Fibroblast of skin of left quadriceps (primary cell): ENCODE data around the gene DLGAP1.
A peak's percentile ranks its signal among the peaks of the same experiment; 100 is the strongest.

Source experiments
- DNase-seq, 2 experiments: peaks; one replicate each; pipeline ENCODE4 v3.0.0-alpha.2; 2013; ENCODE audit warnings: low read depth in 2 of 2

DLGAP1 gene

DNA sequence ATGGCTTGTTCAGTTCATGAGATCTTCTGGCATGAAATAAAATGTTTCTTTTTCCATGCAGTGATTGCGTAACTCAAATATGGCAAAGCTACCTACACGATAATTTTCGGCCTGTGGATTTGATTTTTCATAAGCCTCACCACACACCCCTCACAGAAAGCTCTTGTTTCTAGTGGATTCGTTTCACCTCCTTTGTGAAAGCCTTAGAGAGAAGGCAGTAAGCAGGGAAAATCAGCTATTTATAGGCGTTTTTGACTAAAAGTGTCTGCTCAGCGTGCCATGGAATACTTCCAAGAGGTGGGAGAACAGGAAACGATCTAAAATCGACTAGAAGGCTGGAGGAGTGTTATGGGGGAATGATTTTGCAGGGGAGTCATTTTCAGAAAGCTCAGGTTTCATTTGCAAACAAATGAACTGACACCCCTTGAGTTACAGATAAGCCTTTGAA, 587.2 kb downstream of the DLGAP1 start:
- DNase-seq = no peak

DNA sequence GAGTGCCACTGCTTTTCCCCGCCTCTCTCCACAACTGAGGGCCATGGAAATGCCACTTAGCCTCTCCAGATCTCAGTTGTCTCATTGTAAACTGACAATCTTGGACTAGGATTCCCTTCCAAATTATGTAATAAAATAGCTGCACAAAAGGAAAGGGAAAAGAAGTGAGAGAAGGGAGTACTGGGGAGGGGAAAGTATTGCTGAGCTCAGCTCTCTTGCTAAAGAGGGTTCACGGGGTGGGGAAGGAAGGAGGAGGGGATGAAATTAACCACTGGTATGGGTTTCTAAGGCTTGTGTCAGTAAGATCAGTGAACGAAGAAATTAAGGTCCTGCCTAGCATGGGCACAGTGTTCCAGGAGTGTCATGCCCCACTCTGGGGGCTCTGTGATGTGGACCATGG, 587.9 kb downstream of the DLGAP1 start:
- DNase-seq = no peak

DNA sequence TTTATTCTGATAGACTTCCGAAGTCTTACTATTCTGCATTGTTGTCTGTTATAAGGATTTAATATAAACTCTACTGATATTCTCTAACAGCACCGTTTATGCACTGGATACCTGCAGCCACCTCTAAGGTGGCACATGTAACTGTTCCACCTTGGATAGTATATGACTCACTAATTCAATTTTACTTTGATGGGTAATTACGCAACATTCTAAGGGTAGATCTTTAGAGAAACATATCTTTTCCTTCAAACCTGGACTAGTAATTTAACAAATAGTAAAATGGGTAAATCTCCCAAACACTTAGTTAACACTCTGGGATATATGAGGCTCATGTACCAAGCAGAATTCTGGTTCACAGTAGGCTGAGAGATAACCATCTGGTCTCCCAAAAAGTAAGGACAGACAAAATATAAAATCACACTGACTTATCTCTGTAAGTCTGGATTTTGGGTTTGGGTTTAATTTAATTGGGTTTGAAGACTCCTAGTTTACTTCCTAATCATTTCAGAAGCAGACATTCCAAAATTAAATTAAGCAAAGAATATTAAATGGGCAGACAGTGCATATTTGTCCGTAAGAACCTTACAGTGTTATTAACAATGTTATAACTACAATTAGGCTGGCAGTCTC, 590.3 kb downstream of the DLGAP1 start:
- no peak for DNase-seq

DNA sequence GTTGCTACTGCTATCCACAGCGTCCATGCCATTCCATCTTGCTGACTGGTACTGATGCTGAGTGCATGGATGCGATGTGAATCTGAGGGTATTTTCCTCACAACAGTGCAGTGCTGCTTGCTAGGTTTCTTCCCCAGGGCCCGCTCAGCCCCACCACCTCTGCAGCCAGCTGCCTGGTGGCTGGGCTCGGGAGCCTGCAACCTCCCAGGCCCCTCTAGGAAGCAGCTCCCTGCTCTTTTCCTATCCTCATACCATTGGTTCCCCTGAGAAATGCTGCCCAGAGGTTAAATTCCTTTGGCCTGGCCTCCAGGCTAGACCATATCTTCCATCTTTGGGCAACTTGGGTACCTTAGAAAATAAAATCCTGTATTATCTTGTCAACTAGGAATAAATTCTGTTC, 591.5 kb downstream of the DLGAP1 start:
- DNase-seq = no peak

DNA sequence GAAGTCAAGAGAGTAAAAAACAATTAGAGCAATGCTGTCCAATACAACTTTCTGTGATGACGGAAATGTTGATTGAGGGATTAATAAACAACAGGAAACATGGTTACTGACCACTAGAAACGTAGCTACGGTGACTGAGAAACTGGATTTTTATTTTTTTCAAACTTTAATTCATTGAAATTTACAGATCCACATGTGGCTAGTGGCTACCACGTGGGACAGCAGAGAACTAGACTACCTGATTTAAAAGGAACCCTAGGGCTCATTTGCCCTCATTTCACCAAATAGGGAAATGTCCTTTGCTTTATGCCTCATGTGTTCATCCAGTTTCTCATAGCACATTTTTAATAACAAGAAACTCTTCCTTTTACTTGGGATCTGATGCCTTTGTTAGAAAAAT, 592.1 kb downstream of the DLGAP1 start:
- no peak for DNase-seq

DNA sequence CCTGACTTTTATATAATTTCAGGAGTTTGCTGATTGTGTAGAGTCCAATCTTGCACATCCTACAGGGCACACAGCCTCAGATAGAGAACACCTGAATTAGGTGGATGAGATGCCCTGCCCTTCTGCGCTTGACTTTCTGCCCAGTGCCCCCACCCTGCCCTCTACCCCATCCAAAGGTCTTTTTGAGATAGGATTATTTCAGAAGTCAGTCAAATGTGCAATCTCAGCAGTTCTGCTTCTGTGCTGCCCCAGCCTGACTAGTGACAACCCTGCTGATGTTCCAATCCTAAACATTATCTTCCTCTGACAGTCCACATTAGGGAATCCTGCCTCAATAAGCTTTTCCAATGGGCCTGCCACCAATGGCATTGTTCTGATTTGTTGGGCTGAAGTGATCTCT, 593.6 kb downstream of the DLGAP1 start:
- DNase-seq = no peak

DNA sequence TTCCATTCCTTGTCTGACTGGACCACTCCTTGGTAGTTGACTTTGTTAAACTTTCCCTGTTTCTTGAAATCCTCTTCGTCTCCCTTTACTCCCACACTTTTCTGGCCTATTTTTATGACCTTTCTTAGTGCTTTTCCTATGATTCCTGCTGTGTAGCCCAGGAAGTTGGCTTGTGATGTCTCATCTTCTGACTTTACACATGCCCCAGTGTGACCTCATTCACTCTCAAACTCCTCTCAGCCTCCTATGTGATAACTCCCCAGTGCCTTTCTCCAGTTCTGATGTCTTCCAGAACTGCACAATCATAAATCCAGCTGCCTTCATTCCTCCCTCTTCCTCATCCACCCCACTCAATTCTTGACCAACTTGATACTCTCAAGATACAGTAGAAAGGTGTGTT, 597.6 kb downstream of the DLGAP1 start:
- no peak for DNase-seq

DNA sequence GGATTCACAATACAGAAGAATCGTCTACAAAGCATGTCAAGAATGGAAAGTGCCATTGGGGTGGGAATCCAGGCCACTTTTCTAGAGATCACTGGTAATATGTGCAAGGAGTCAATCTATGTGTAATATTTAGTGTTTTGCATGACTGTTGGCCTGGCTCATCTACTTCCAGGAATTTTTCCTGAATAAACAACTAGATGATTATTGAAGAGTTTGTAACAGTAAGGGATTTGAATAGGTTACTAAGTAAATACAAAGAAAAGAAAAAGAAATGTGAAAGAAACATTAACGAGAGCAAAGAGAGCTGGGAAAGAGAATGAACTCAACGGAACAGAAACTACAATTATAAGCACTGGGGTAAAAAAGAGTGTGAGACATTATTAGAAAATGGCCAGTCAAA, 599.1 kb downstream of the DLGAP1 start:
- no peak for DNase-seq

DNA sequence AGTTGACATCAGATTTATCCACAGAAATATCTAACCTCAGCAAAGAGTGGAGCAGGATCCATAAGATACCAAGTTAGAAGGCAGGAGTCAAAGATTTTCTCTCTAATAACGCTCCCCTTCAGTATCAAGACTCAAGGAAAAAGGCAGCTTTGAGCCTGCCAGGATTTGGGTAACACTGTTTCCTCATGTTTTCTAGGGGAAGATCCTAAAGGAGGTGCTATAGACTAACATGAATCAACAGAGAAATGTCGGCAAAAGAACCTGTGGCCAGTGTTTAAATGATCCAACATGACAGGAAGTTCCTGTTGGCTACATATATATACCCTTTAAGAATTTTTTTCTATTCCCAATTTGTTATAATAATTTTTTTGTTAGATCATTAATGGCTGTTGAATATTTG, 602.8 kb downstream of the DLGAP1 start:
- no peak for DNase-seq

DNA sequence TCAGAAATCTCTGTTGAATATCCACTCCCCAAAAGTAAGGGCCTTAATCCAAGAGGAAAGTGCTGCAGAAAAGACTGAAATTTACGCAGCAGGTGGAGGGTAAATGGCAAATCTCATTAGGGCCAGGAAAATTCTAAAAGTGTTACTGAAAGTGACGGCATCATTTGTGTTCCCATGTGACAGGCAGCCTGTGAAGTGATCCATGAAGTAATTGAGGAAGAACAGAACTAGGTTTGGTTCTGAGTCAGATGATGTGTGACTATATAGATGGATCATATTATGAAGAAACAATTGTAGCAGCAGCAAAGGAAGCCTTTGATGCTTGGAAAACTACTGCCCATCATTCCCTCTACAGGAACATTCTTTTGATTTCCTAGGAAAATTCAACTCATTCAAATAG, 603.9 kb downstream of the DLGAP1 start:
- no peak for DNase-seq

DNA sequence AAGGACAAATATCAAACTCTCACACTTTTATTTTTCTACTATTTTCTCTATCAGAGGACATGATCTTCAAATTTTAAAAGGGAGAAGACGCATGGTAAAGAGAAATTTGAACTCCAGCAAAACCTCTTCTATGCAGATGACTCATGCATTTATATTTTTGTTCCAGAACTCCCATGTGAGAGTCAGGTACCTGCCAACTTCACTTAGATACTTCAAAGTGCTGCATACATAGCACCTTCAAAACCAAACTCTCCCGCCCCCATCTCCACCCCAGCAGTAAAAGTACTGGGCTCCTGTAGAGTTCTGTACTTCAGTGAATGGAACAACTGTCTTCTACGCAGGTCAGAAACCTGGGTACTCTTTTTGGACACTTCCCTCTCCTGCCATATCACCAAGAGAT, 606.8 kb downstream of the DLGAP1 start:
- DNase-seq = no peak

DNA sequence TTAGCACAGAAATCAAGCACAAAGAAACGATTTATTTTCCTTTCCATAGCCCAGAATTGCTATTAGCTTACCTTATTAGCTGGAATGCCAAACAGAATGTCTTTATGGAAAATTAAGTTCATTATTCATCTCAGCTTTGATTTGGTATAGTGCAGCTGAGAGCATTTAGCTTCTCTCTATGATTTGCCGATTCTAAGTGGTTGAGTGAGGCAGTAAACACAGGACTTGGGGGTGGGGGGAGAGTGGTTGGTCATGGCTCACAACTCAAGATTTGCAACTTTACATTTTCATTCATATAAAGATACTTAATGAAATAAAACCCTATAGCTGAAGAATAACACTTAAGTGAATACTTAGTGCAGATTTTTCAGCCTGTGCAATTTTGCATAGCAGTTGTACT, 609.9 kb downstream of the DLGAP1 start:
- no peak for DNase-seq

DNA sequence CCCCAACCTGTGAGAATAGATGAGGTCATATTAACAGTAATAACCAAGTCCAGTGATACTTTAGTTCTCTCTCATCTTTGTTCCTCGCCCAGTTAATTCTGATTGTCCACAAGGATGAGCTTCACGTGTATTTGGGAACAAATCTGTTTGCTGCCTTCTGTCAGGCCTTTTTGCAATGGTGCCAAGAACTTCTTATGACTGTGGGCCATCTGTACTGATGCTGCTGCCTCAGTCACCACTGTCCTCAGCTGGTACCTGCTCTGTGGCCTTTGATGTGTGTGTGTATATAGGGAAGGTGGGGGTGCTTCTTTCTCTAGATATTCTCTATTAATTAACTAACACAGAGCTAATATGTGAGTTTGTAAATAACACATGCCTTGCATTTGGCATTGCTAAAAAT, 612.3 kb downstream of the DLGAP1 start:
- DNase-seq = no peak

DNA sequence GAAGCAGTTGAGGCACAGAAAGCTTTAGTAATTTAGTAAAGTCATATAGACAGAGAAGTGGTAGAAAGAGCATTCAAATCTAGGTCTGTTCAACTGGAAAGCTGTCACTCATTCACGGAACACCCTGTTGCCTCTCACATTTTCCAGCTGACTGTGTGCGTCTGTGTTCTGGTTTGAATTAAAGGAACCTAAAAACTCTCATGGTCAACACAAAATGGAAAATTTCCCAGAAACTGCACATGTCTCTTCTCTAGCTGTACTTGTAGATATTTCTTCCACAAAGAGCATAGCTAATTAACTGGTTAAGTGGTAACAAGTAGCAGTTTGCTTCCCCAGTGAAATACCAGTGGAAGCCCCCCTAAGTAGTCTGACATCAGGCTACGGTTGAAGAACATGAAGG, 614.3 kb downstream of the DLGAP1 start:
- DNase-seq = no peak

DNA sequence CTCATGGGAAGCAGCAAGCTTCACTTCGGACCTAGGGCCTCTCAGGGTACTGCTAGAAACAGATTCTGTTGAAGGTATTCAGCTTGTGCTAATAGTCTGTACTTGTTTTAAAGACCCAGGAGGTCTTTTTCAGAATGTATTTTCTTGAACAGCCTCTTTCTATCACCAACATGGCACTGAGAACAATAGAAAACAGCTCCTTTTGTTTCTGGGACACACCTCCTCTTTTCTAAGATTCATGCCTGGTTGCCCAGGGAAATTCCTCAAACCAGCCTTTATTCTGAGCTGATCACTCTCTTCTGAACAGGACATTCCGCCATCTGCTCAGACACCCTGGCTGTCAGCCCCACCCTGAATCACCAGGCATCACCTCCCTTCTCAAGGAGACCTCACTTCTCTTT, 615.5 kb downstream of the DLGAP1 start:
- no peak for DNase-seq

DNA sequence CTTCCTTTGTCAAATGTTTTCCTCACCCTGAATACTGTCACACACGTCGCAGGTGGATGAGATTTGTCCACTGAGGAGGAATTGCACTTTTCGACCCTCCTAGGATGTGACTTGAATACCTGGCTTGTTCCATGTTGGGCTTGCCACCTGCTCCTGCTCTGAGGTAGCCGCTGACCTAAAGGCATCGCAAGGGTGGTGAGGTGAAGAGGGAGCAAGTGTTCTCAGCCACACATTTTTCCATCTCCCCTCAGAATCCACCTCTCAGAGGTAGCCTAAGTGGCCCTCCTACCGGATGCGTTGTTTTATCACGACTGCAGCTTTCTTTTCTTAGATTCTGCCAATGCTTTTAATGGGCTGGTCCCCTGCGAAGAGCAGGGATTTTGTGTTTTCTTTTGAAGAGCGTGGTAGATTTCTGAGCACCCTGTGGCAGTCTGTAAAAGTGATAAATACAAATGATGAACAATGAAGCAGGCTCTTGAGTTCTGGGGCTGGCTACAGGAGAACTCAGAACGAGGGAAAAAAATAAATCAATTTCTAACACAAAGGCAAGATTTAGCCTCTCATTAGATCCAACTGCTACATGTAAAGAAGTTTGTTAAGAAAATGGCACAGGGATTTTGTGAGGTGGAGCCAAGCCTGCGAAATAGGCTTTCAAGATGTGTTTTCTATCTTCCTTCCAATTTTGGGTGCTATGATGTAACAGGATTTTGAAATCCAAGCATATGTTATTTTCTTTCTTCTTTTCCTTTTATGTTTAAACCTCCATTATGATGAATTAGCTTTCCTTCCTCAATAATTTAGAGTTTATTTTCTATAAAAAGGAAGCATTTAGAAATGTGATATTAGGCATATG, 618.4 kb downstream of the DLGAP1 start:
- no peak for DNase-seq

DNA sequence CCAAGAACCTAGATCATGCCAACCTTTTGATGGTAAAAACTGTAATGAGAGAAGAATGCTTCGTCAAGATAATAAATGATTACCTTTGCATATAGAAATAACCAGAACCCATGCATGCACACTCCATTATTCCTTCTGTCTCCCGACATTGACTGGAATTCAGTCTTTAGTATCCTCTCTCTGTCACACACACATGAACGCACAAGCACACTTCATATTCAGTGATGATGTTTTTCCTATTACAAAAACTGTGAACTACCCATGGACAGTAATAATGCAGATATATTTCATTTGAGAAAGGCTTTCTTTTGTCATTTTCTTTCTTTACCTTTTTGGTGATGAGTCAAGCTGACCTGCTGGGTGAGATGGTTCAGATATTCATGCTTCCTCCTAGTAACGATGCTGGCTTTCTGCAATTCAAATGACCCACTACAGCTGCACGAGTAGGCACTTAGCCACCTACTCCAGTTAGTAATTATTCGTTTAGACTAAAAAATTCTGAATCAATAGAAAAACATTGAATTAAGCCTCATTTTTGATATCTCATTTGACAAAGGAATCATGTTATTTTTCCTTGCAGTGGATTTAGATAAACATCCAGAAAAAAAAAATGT, 623.0 kb downstream of the DLGAP1 start:
- no peak for DNase-seq

DNA sequence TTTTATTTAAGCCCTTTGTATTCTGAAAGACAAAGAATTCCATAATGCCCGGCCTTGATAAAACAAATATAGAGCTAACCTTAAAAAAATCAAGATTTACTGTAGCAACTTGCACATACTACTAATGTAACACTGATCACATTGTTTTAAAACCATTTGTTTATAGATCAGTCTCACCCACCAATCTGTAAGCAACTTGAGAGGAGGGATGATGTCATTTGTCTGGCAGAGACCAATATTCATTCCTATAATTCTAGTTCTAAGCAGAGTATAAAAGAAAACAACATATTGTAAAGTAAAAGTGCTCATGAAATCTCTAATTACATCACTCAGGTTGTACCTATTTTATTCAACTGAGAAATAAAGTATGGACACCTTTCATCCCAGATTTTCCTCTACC, 624.5 kb downstream of the DLGAP1 start:
- no peak for DNase-seq

DNA sequence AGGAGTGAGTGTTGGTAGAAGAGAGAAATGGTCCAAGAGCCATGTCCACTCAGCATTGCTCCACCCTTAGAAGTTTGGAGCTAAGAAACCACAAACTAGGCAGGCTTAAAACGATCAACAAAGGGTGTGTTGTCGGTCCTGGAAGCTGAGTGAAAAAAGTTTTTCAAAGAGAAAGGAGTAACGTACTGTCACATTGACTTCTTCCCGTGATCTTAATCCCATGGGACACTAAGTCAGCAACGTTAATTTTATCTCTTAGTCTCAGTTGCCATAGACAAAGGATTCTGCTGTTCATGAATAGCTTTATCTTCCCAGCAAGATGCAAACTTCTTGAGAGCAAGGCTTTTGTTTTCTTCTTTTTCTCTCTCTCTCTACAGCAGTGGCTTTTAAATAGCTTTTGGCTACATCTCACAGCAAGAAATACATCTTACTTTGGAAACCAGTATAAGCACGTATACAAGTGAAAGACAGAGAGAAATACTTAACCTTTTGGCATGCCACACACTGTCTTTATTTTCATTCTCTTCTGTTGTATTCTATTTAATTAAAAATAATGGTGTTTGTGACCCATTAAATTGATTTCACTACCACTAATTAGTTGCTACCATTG, 627.8 kb downstream of the DLGAP1 start:
- no peak for DNase-seq

DNA sequence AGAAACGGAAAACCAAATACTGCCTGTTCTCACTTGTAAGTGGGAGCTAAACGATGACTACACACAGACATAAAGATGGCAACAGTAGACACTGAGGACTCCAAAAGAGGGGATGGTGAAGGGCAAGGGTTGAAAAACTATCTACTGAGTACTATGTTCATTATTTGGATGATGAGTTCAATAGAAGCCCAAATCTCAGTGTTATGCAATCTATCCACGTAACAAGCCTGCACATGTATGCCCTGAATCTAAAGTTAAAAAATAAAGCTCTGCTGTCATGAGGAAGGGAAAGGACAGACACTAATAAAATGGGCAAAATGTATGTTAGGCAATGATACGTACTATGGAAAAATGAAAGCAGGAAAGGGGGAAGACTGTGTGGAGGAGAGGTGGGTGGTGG, 629.1 kb downstream of the DLGAP1 start:
- DNase-seq = no peak

DNA sequence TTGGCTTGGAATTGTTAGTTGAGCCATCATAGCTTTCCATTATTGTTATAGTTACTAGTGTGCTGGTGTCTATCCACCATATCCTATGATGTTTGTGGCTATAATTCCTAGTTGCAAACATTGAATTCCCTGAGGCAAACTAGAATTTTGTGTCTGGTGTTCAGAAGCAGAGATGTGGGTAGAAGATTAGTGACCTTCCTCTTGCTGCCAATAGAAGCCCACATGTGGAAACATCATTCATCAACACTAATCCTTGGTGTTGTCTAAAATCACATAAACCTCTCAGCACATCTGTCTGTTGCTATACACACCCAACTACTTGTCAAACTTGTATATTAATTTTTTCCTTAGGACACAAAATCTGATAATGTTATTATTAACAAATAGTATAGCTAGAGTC, 631.0 kb downstream of the DLGAP1 start:
- DNase-seq = peak in 1 of 2 experiments; percentile 27

DNA sequence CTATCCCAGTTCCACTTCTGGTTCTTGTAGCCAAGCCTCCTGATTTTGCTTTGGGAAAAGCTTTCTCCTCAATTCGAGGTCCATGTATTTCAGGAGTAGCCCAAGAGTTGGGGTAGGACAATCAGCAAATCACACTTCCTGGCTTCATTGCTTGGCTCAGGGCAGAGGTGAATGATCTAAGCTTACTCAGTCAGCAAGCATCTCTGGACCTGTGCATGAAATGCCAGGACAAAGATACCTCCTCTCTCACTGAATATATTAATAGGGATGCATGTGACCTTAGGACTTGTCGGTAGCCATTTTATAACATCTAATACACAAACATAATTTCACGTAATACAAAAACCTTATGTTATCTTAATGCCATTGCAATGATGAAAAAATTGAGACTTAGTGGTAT, 632.0 kb downstream of the DLGAP1 start:
- DNase-seq = no peak

DNA sequence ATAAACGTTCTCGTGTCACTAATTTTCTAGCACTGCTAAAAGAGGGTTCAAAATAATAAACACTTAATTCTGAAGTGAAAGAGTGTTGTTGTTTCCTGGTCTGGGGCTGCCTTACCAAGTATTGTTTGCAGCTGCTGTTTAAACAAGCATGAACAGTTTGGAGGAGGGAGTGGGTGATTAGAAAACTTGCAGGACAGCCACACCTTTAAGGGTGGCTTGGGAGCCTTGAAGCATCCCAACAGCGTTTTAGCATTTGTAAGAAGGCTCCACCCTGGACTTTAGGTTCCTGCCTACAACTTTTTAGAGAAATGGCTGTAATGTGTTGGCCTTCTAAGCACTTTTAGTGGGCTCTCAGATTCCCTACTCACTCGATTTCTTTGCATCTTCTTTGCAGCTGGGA, 633.6 kb downstream of the DLGAP1 start:
- DNase-seq = no peak
